NCI-H1436 (cell line): Measurements from ENCODE around the gene OTUD6A.
"Not testable (repeated sequence)": the region's sequence is repeated elsewhere in the genome, so short reads cannot be mapped to it uniquely, and the experiment has no call there.

Experiments used
- DNase-seq: peaks from one replicate; lab custom pipeline; 2025; lab: John Stamatoyannopoulos, UW

Gene OTUD6A

DNA sequence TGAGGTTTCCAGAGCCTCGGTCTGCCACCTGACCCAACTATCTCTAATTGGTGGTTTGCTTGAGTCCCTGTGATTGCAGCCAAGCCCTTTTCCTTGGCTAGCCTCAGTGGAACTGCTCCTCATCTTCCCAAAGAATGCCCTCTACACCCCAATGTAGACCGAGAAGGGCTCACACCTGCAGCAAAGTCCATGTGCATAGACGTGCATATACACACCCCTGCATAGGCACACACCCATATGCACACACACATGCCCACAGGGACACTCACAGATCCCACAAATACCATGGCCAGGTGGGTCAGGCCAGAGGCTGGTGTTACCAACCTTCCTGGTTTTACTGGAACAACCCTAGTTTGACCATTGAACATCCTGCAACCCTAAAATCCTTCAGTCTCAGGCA is 12.9 kb upstream of the OTUD6A start:
- no peak for DNase-seq

GRCh38 chrX:70049925-70050324 is 12.3 kb upstream of the OTUD6A start, which contains the start of gene AWAT2:
TSS of gene AWAT2 (minus strand) at chrX:70049938. CDS start at chrX:70049932, 6 bp downstream.
- DNase-seq = no peak

DNA sequence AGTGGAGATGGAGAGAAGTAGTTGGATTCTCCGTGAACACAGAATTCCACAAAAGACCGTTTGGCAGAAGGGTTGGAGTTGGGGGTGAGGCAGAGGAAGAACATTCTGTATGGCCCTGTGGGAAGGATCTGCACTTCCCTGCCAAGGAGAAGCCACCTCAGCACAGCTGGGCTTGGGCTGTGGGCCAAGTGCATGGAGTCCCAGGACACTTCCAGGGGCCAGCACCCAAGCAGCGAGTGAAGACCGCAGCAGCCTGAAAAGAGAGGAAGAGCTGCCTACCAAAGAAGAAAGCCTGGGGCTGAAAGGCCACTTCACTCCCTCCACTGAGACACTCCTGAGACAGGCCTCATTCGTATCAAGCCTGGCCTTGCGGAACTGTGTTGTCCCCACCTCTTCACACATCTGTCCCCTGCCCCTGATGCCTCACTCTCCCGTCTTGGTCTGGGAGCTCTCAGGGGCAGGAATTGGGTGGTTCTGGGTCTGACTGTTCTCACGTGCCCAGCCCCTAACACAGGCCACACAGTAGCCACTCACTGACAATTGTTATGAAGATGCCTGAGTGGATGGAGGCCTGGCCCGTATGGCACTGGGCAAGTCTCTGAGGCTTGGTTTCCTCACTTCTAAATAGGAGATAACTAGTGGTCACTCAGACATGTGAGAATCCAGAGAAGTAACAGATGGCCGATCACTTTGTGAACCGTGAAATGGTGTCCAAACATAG is 9.2 kb upstream of the OTUD6A start:
- DNase-seq = no peak

- no peak for DNase-seq
Measured at GRCh38 chrX:70054391-70054790, 7.9 kb upstream of the OTUD6A start.

GRCh38 chrX:70062961-70063550 is 799 bp downstream of the OTUD6A start:
- no peak for DNase-seq

GRCh38 chrX:70066646-70067045 is 4.4 kb downstream of the OTUD6A start:
- DNase-seq = no peak

GRCh38 chrX:70079297-70079696 is 17.0 kb downstream of the OTUD6A start:
- DNase-seq = no peak

GRCh38 chrX:70079870-70080269 is 17.6 kb downstream of the OTUD6A start:
- DNase-seq = no peak

DNA sequence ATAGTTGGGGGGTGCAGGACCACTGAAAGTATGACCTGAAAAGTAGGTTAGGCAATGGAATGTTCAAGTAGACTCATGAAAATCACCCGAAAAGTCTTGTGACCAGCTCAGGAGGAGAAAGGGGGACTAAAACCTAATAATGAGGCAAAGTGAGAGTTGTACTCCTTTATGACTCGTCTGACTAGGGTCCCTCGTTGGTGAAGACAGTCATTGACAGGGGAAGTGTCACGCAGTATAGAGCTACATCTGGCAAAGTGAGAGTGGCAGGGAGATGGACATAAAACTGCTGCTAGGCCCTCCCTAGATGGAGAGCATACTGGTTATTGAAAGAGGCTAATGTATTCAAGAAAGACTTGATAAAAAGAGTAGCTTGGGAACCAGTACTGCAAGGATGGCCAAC is 20.5 kb downstream of the OTUD6A start:
- DNase-seq = no peak

DNA sequence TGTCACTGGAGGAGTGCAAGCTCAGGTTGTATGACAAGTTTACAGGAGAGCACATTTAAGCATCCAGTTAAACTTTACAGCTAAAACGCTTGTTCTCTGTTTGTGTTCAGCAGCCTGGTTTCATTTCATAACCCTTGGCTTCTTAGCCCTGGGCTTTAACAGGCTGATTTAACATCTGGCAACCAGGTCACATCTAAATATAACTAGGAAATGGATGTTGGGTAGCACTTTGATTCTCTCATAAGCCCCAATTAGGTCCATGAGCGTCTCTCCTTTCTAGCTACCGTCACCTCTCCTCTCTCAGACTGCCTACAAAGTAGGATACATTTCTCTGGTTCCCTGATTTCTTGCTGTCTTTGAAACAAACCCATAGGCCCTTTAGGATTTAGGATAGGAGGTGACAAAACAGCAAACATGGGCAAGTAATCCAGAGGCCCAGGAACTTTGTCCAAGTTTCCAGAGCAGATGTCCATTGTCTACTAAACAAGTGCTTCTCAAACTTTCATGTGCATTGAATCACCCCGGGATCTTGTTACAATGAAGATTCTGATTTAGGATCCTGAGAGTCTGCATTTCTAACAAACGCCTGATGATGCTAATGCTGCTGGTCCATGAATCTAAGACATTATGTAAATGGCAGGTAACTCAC is 22.5 kb downstream of the OTUD6A start:
- no peak for DNase-seq

DNA sequence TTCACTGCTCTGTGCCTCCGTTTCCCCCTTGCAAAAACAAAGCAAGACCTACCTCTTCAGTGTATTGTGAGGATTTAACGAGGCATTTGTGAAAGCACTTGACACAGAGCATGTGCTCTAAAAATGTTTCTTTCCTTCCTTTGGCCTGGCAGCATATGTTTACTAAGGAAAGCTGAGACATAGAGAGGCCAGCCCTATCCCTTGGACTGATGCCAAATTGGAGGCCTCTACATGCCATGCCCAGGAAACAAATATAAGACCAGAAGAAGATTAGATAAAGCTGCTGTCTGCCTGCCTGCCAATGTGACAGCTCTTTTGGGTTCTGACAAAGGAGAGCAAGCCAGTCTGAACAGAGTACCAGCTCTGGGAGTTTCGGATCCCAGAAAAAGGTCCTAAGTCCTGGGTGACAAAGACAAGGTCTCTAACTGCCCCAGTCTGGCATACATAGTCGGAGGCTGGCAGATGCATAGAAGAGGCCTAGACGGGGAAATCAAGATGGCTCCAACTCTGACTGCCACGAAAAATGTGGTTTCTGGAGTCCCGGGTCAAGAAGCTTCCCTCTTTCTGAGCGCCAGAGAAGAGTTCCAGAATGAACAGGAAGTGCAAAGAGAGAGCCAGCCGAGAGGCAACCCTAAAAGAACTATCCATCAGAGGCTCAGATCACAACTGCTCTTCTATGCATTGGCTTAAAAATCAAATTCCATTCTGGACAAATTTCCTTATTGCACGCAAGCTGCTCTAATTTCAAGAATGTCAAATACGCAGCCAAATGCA is 25.8 kb downstream of the OTUD6A start:
- no peak for DNase-seq

DNA sequence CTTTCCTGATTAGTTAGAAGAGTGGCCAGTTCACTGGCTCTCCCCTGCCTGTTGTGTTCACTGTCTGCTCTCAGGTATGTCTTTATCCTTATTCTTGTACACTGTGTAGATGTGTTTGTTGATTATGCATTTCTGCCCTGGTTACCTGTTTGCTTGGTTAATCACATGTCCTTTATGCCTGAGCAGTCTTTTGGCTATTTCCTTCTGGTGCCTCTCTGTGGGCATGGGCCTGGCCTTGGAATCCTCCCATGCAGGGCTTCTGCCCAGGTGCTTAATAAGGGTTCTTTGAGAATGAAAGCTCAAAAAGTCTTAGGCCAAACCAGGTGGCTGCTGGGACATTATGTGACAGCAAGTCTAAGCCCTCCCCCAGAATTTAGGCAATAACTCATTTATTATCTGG is 26.5 kb downstream of the OTUD6A start:
- DNase-seq = no peak

DNA sequence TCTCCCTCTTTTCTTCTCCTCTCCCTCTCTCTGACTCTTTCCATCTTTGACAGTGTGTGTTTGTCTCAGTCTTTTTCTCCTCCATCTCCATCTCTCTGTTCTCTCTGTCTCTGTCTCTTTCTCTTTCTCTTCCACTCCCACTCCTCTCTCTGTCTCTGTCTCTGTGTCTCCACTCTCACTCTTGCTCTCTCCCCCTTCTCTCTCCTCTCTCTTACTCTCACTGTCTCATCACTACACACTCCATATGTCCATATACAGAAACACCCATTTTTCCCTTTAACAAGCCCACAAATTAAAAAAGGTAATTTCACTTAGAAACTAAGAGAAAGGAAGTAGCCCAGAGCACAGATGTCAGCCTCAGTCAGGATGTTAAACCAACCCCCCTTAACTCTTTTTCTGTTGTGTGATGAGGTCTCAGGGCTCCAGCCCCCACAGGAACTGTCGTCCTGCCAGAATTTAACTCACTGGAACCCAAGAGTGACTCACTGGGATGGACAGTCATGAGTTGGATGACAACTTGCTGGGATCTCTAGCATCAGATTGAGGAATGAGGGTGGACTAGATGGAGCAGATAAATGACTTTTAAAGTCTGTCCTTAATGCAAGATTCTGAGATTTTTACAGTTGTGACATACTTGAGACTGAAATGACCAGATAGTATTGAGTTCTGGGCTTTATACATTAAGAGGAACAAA is 27.5 kb downstream of the OTUD6A start:
- no peak for DNase-seq

DNA sequence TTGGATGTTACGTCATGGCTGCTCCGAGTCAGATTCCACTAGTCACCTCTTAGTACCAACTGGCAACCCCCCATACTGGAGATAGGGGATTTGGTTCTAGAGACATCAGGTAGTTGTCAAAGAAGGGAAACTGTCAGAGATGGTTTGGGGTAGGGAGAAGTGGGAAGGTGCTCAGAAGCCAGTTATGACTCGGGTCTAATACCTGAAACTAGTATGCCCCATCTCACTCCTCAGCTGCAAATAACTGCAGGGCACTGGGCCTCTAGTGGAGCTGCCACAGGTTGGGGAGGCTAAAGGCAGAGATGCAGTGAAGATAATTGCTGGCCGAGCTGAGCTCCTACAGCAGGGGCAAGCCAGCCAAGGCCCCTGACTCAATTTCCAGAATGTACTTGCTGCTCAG is 30.0 kb downstream of the OTUD6A start:
- DNase-seq = no peak

GRCh38 chrX:70096052-70096451 is 33.8 kb downstream of the OTUD6A start:
- no peak for DNase-seq

- DNase-seq = no peak
Measured at GRCh38 chrX:70105229-70105628, 43.0 kb downstream of the OTUD6A start.

DNA sequence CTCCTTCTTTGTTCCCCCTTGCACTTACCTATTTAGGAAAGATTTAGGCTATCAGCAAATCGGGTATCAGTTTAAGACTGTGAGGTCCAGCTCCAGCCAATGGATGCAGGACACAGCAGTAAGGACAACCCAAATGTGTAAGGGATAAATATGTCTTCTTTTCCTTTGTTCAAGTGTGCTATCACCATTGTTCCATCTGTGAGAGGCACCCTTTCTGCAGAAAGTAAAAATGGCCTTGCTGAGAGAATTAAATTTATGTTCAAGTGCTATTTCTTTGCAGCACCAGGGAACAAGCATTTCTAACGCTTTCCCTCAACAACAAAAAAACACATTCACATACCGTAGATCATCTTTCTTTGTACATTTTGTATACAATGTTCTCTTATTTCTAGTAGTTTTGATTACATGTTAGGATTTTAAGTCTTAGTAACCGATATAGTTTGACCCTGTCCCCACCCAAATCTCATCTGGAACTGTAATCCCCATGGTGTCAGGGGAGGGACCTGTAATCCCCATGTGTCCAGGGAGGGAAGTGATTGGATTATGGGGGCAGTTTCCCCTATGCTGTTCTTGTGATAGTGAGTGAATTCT is 49.3 kb downstream of the OTUD6A start:
- DNase-seq = not testable (repeated sequence)
